Cardiac septum (tissue), 1 donor: ENCODE measurements around the gene NPTX1. TPM values are rescaled to one million over a fixed set of nuclear protein-coding genes. Genes with fewer than 3 reads are reported as not detected.

Experiments
- DNase-seq: peaks from one replicate; pipeline ENCODE4 v3.0.0-alpha.2; 2020; ENCODE audit warnings: low spot score
- intact Hi-C: fragments of 100-400 bp; cut with DNase I; formaldehyde crosslinking; loops from one replicate; pipeline ENCODE4 v1.14.0; 2022
- total RNA-seq: library from RNA; stranded (reverse); fragmentation: NEBNext Ultra II Directional; extraction: Animal tissue kit (Norgen Biotek cat#: 25700); gene quantifications from one replicate; pipeline ENCODE4 v1.2.1, GENCODE V29; 2021
- donor health status: DM: no; HTN: no; CAD: no.

The NPTX1 gene
- total RNA-seq, 1 donor from 2014 or later: 0.62 TPM

- intact Hi-C loops: no loop called here
- DNase-seq: no peak
Measured at GRCh38 chr17:80504686-80505413, 28.4 kb upstream of the NPTX1 start.

DNA sequence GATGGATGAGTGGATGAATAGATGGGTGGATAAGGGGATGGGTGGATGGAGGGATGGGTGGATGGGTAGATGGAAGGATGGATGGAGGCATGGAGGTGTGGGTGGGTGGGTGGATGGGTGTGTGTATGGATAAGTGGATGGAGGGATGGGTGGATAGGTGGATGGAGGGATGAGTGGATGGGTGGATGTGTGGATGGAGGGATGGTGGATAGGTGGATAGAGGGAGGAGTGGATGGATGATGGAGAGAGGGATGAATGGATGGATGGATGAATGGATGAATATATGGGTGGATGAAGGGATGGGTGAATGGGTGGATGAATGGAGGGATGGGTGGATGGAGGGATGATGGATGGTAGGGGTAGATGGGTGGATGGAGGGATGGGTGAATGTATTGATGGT, 27.5 kb upstream of the NPTX1 start:
- intact Hi-C loops: no loop called here
- no peak for DNase-seq

- no peak for DNase-seq
- intact Hi-C loops: no loop called here
Measured at GRCh38 chr17:80503031-80503430, 26.6 kb upstream of the NPTX1 start.

- intact Hi-C loops: no loop called here
- DNase-seq: no peak
Measured at GRCh38 chr17:80502578-80502877, 26.1 kb upstream of the NPTX1 start.

DNA sequence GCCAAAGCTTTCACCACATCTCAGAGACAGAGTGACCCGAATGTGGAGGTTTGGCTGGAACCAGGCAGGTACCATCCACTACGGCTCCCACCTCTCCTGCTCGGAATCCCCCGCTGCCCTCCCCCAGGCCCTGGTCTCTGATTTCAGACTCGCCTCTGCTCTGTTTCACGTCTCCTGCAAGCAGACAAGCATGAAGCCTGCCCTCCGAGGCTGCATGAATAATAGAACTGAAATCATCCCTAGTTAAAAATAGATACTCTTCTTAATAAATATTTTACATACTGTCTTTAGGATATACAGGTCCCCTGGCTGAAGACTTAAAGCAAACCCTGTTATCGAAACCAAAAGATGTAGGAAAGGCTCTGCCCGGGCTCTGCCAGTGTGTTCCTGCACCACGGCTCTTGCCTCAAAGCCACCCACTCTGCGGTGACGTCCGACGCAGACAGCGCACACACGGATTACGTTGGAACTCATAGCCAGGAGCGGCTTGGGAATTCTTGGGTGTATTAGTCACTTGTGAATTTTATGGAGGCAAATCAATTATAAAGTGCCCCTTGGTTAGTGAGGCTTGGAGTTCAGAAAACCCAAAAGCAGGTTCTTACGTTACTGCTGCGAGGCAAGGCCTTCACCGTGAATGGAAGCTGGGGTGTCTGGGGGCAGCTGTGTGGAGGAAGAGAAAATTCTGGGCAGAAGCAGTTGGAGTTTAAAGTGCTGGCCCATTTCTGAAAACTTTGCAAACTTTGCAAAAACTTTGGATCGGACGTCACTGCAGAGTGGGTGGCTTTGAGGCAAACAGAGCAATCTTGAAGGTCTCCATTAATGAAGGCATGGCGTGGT, 25.6 kb upstream of the NPTX1 start:
- no peak for DNase-seq
- intact Hi-C loops: no loop called here

- intact Hi-C loops: no loop called here
Measured at GRCh38 chr17:80499961-80500665, 23.7 kb upstream of the NPTX1 start.

GRCh38 chr17:80499560-80499959, 23.2 kb upstream of the NPTX1 start:
- intact Hi-C loops: no loop called here
- DNase-seq: no peak

More at GRCh38 chr17:80499961-80500665, 23.7 kb upstream of the NPTX1 start:
- no peak for DNase-seq

- DNase-seq: no peak
- intact Hi-C loops: no loop called here
Measured at GRCh38 chr17:80498920-80499410, 22.6 kb upstream of the NPTX1 start.

GRCh38 chr17:80498242-80498919, 22.0 kb upstream of the NPTX1 start:
- no peak for DNase-seq
- intact Hi-C loops: no loop called here

GRCh38 chr17:80497726-80498241, 21.4 kb upstream of the NPTX1 start:
- intact Hi-C loops: no loop called here
- no peak for DNase-seq

DNA sequence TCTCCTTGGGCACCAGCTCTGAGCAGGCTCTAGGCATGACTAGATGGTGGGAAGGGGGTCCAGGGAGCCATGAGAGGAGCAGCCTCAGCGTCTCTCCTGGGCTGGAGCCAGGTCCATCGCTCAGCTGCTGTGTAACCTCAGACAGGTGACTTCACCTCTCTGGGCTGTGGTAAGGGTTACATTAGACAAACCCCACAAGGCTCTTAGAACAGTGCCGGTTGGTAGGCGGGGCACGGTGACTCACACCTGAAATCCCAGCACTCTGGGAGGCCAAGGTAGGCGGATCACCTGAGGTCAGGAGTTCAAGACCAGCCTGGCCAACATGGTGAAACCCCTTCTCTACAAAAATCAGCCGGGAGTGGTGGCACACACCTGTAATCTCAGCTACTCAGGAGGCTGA, 18.1 kb upstream of the NPTX1 start:
- intact Hi-C loops: no loop called here
- DNase-seq: no peak

DNA sequence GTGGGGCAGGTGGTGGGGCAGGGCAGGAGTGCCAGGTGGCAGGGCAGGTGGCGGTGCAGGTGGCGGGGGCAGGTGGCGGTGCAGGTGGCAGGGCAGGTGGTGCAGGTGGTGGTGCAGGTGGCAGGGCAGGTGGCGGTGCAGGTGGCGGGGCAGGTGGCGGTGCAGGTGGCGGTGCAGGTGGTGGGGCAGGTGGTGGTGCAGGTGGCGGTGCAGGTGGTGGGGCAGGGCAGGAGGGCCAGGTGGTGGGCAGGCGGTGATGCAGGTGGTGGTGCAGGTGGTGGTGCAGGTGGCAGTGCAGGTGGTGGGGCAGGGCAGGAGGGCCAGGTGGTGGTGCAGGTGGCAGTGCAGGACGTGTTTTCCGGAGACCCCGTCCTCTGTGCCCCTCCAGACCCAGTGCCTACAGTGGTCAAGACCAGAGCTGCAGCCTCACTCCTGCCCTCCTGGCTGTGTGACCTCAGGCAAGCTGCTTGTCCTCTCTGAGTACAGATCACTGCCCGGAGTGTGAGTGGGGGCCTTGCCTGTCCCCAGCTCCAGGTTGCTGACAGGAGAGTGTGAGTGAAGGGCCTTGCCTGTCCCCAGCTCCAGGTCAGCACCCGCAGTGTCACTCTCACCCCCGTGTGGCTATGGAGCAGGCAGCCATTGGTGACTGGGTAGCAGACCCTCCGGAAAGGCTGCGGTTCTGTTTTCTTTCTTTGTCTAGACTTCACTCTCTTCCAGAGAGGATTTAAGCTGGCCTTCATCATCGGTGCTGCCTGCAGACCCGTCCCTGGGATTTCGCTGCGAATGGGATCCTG, 16.1 kb upstream of the NPTX1 start:
- no peak for DNase-seq
- intact Hi-C loops: no loop called here

DNA sequence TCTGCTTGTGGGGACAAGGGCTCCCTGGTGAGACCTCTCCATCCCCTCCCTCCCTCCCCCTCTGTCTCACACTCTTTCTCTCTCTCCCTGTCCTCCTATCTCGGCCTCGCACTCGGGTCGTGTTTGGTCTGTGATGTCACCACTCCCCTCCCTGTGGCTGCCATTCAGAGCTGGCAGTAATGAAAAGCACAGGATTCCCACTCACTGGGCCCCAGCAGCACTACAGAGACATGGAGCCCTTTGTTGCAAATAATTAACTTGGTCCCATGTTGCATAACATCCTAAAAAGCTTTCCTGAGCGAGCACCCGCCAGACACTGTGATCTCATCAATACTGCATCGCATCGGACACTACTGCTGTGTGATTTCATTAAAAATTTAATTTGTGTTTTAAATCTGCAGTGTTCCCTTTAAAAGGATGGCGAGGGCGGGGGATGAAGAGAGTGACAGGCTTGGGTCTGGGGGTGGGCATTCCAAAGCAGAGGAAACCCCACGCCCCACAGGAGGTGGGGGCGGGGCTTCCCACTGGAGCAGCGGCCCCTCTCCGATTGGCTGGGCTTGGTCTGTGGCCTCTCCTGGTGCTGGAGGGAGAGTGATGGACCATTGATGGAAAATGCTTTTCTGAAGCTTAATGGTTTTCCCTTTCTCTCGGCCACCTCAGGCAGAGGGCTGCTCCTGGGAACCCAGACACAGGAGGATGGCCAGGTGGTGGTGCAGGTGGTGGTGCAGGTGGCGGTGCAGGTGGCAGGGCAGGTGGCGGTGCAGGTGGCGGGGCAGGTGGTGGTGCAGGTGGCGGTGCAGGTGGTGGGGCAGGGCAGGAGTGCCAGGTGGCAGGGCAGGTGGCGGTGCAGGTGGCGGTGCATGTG, 15.3 kb upstream of the NPTX1 start:
- intact Hi-C loops: no loop called here
- DNase-seq: no peak

GRCh38 chr17:80487511-80487910, 11.1 kb upstream of the NPTX1 start:
- no peak for DNase-seq
- intact Hi-C loops: no loop called here

- no peak for DNase-seq
- intact Hi-C loops: no loop called here
Measured at GRCh38 chr17:80486692-80487091, 10.3 kb upstream of the NPTX1 start.

DNA sequence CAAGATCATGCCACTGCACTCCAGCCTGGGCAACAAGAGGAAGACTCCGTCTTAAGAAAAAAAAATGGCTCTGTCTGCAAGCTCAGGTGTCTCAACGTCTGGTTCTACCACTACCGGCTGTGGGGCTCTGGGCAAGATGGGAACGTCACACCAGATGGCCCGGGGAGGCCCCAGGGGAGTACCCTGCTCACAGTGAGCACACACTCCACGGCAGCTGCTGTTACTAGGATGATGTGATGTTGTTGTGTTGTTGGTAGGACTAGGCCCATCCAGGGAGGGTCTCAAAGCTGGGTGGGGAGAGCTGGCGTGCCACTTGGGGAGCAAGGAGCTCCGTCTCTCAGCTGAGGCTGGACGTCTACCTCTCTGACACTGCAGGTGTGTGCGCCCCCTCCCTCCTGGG, 9.4 kb upstream of the NPTX1 start:
- no peak for DNase-seq
- intact Hi-C loops: no loop called here

GRCh38 chr17:80482555-80483308, 6.3 kb upstream of the NPTX1 start:
- intact Hi-C loops: no loop called here
- no peak for DNase-seq

DNA sequence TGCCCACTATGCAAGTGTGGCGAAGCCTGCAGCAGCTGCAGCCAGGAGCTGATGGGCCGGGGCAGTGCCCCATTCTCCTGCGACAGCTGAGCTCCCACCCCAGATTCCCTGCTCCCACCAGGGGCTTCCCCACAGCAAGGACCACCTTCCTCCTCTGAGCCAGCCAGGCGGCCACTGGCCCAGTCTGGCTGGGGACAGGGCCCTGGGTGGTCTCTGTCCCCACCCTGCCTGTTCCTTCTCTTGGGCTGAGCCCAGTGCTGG, 5.6 kb upstream of the NPTX1 start:
- DNase-seq: no peak
- intact Hi-C loops: no loop called here
